Retina (tissue), 1 donor: ENCODE results near the gene IFITM10.

Source experiments
- DNase-seq: peaks from one replicate; pipeline ENCODE4 v3.0.0-alpha.2; 2016

The IFITM10 gene

GRCh38 chr11:1736447-1736992, 13.9 kb downstream of the IFITM10 start:
- DNase-seq, result no peak

- no peak for DNase-seq
These were observed 15.1 kb downstream of the IFITM10 start for GRCh38 chr11:1735271-1735670.

GRCh38 chr11:1734641-1735081, 15.7 kb downstream of the IFITM10 start:
- DNase-seq, result no peak

- no peak for DNase-seq
These were observed 16.4 kb downstream of the IFITM10 start for GRCh38 chr11:1733716-1734640.

- no peak for DNase-seq
These were observed 17.2 kb downstream of the IFITM10 start for GRCh38 chr11:1733009-1733715.

GRCh38 chr11:1732418-1733008, 17.9 kb downstream of the IFITM10 start:
- no peak for DNase-seq

- no peak for DNase-seq
These were observed 18.8 kb downstream of the IFITM10 start for GRCh38 chr11:1731451-1732059.

GRCh38 chr11:1730059-1730629, 20.3 kb downstream of the IFITM10 start:
- DNase-seq, result no peak

- DNase-seq, result no peak
These were observed 20.7 kb downstream of the IFITM10 start for GRCh38 chr11:1729692-1730011.

- DNase-seq, result no peak
These were observed 21.3 kb downstream of the IFITM10 start for GRCh38 chr11:1728931-1729691.

- no peak for DNase-seq
These were observed 22.1 kb downstream of the IFITM10 start for GRCh38 chr11:1728301-1728700.

- DNase-seq, result no peak
These were observed 22.5 kb downstream of the IFITM10 start for GRCh38 chr11:1727861-1728260.

GRCh38 chr11:1727096-1727690, 23.2 kb downstream of the IFITM10 start:
- DNase-seq, result no peak

GRCh38 chr11:1719781-1720180, 30.6 kb downstream of the IFITM10 start:
- DNase-seq, result no peak

- DNase-seq, result no peak
These were observed 32.1 kb downstream of the IFITM10 start for GRCh38 chr11:1718326-1718725.

GRCh38 chr11:1717745-1718144, 32.6 kb downstream of the IFITM10 start:
- no peak for DNase-seq

- no peak for DNase-seq
These were observed 35.2 kb downstream of the IFITM10 start for GRCh38 chr11:1714908-1715885.

- no peak for DNase-seq
These were observed 41.7 kb downstream of the IFITM10 start for GRCh38 chr11:1708716-1709115.

- no peak for DNase-seq
These were observed 42.6 kb downstream of the IFITM10 start for GRCh38 chr11:1707751-1708150.
